Hematopoietic multipotent progenitor cell treated with erythropoietin and hydrocortisone succinate and interleukin-3 and kit ligand, for 17 days (in vitro differentiated cells): ENCODE results near the gene IFT80.
"Not testable (repeated sequence)": the region's sequence is repeated elsewhere in the genome, so short reads cannot be mapped to it uniquely, and the experiment has no call there.

Experiments used
- DNase-seq: peaks from one replicate; pipeline ENCODE4 v3.0.0-alpha.2; 2015; ENCODE audit warnings: low spot score

Gene IFT80

DNA sequence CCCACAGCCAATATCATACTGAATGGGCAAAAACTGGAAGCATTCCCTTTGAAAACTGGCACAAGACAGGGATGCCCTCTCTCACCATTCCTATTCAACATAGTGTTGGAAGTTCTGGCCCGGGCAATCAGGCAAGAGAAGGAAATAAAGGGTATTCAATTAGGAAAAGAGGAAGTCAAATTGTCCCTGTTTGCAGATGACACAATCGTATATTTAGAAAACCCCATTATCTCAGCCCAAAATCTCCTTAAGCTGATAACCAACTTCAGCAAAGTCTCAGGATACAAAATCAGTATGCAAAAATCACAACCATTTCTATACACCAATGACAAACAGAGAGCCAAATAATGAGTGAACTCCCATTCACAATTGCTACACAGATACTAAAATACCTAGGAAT lies 36.1 kb downstream of the IFT80 start:
- not testable (repeated sequence) for DNase-seq

DNA sequence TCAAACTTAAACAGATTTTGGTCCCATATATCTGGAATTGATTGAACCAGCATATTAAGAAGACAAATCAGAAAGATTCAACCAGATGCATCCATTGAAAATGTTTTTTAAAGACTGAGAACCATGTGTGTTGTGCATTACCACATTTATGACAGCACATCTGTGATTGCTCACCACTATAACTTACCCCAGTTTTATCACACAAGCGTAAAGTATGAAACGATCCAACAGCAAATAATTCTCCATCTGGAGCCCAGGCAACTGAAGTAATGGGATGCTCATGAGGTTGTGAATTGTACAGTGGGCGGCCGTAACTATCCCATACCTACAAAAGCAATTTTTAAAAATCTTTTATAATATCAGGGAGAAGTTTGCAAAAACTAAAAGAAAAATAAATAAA lies 43.2 kb downstream of the IFT80 start:
- no peak for DNase-seq

DNA sequence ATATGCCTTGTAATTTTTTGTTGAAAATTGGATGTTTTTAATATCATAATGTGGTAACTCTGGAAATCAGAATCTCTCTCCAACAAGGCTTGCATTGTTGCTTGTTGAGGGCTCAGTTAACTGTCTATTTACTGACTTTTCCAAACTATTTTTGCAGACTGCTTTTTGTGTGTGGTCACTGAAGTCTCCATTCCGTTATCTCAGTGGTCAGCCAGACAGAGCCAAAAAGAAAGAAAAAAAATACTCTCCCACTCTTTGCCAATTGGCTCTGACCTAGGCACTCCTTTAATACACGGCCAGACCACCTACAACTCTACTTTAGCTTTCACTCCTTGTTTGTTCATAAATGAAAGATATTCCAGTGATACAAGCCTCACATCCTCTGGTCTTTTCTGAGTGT lies 52.5 kb downstream of the IFT80 start:
- no peak for DNase-seq

DNA sequence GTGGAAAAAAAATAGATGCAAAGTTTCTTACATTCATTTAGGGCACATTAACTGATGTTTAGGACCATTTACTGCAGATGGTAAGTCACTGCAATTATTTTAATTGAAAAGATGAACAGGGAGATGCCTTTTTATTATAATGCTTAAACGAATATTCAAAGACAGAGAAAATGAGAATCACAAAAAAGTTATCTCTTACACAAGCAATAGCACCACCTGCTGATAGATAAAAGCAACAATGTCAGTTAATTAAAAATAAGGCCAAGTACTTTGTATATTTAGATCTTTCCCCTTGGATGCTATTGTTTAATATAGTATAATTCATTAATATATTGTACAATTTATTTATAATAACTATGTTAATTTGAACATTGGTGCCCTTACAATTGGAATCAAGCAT lies 55.9 kb downstream of the IFT80 start:
- DNase-seq: no peak

DNA sequence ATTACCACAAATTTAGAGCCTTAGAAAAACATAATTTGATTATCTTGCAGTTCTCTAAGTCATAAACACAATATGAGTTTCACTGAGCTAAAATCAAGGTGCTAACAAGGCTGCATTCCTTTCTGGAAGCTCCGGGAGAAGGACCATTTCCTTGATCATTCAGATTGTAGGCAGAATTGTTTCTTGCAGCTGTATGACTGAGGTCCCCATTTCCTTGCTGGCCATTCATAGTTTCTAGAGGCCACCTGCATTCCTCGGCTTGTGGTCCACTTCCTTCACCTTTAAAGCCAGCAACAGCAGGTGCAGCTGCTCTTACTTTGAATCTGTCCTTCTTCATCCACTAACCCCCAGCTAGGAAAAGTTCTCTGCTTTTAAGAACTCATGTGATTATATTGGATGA lies 58.7 kb downstream of the IFT80 start:
- DNase-seq: no peak

DNA sequence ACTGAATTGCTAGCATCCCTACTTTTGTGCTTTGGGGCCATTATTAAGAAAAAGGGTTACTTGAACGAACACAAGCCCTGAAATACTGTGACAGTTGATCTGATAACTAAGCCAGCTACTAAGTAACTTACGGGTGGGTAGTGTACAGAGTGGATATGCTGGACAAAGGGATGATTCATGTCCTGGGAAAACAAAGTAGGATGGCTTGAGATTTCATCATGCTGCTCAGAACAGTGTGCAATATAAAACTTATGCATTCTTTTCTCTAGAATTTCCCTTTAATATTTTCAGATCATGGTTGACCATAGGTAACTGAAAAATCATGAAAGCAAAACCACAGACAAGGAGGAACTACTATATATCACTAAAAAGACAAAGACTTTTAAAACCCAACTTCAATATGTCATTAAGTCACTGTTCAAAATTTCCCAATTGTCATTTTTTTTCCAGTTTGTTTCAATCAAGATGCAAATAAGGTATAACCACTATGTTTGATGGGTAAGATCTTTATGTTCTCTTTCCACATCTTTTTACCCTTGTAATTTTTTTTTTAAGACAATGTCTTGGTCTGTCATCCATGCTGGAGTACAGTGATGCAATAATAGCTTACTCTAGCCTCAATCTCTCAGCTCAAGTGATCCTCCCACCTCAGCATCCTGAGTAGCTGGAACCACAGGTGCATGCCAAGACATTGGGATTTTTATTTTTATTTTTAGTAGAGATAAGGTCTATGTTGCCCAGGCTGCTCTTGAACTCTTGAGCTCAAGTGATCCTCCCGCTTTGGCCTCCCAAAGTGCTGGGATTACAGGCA lies 67.7 kb downstream of the IFT80 start:
- DNase-seq: no peak

DNA sequence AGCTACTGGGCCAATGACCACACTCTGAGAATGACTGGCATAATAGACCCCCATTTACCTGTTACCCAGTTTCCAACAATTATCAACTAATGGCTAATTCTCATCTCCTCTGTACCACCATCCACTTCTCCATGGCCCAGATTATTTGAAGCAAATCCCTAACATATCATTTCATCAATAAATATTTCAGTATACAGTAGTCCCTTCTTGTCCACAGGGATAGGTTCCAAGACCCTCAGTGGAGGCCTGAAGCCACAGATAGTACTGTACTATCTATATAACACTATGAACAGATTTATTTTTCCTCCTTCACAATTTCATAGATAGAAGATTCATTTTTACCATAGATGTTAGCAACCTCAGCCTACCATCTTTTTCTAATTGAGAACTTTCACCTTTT lies 68.3 kb downstream of the IFT80 start:
- no peak for DNase-seq

DNA sequence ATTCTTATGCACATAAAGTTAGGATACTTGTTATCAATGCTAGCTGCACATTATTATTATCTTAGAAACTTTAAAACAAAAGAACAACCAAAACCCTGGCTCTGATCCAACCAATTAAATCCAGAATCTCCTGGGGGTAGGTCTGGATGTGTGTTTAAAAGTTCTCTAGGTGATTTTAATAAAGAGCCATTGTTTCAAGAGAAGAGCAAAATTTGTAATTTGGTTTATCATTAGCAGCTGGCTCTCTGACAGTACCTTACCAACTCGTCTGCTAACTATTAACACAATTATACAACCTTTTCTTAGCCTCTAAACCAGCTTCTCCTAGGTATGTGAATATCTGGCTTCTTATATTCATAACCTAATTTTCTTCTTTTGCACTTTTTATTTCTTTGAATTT lies 68.9 kb downstream of the IFT80 start:
- DNase-seq: no peak

DNA sequence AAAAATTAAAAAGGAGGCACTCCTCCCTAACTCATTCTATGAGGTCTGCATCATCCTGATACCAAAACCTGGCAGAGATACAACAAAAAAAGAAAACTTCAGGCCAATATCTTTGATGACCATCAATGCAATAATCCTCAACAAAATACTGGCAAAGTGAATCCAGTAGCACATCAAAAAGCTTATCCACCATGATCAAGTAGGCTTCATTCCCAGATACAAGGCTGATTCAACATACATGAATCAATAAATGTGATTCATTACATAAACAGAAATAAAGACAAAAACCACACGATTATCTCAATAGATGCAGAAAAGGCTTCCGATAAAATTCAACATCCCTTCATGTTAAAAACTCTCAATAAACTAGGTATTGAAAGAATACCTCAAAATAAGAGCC lies 72.7 kb downstream of the IFT80 start:
- DNase-seq: not testable (repeated sequence)

DNA sequence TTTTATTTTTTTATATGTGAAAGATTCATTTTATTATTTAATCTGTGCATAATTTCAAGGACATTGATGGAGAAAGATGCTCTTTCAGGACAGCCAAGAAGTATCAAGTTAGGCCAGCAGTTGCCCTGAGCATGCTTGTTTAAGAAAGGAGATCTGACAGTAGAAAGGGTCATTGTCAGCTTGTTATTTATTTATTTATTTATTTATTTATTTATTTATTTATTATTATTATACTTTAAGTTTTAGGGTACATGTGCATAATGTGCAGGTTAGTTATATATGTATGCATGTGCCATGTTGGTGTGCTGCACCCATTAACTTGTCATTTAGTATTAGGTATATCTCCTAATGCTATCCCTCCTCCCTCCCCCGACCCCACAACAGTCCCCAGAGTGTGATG lies 77.2 kb downstream of the IFT80 start:
- not testable (repeated sequence) for DNase-seq

DNA sequence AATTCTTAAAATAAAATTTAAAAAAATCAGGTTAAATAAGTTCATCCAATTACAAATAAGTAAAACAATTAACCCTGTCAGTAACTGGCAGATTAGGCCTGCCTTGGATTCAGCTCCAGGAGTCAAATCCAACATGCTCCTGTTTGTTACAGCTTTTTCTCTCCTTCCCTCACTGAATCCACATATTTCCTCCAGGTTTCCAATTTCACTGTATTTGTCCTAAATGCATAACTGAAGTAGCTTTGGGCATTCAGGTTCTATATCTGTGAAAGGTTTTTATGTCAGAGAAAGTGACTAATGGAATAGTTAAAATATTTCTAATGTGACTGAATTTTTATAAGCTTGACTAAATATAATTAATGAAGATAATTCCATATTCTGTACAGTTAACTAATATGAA lies 79.7 kb downstream of the IFT80 start:
- DNase-seq: no peak

DNA sequence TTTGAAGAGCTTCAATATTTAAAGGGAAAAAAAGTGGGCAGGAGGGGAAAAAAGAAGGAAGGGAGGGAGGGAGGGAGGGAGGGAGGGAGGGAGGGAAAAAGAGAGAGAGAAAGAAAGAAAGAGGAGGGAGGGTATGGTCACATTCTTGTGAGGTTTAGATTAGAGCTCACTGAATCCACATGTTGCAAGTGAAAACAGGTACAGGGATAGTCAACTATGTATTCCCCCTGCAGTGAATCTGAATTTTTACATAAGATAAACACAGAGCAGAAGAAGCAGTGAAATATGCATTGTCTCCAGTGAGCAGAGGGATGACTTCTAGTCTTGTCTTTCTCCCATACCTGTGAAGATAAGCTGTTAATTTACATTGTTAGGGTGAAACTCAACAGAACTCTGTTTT lies 84.0 kb downstream of the IFT80 start:
- DNase-seq: no peak

DNA sequence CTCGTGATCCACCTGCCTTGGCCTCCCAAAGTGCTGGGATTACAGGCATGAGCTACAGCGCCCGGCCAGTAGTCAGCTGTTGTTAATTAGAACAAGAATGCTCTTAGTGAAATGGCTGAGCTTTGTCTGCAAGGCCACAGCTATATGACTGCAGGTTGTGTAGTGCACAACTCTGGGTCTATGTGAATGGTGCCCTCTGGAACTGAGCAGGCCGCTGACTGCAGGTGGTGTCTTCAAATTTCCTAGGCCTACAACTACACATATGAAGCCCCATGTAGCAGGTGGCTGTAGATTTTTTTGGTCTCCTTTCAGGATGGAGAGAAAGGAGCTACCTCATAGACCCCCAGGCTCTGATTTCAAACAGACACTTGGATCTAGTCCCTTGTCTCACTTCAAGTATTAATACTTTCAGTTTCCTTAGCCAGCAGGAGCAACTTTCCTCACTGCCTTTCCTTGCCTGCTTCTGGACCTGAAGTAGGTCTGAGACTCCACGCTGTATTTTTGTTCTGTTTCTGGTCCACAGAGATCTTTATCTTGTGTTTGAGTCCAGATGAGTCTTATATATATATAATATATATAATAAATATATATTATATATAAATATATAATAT lies 86.9 kb downstream of the IFT80 start:
- no peak for DNase-seq

DNA sequence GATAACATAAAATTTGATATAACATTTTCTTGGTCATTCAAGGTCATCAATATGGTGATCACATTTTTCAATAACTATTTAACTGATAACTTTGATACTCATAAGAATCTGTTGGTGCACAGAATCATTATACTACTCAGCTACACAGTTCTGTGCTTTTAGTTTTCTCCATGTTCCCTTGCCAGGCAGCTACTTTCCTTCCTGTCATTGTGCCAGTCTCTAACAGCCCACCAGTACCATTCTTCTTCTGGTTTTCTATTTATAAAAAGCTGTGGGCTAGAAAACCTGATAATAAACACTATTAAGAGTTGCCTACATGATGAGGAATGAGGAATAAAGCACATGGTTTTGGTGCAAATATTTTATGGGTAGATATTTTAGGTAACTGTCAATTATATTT lies 96.2 kb downstream of the IFT80 start:
- no peak for DNase-seq

DNA sequence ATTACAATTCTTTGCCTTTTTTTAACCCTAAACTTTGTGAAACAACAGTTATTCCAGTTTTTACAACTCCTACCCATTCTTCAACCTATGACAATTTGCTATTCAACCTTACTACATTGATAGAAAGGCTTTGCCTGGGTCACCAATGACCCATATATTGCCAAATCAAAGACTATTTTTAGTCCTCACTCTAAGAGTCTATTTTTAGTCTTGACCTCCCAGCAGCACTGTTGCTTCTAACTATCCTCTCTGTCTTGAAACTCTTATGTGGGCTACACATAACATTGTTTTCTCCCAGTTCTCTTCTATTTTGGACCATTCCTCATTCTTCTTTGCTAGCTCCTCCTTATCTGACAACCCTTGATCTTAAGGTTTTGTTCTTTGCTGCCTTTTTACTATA lies 102.4 kb downstream of the IFT80 start:
- no peak for DNase-seq

DNA sequence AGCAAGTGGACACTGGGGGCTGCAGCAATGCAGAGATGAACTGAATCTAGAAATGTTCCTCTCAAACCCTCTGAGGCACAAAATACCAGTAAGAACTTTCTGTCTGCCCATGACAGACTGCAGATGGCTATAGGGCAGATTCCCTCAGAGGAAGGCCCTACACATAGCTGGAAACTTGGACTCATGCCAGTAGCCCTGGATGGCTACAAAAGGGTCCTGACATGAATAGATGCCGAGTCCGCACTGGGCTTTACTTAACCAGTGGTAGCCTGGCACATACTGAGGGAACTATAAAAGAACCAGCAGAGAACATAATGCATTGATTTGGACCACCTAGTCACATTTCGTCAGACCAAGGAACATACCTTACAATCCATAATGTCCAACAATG lies 107.1 kb downstream of the IFT80 start:
- no peak for DNase-seq

DNA sequence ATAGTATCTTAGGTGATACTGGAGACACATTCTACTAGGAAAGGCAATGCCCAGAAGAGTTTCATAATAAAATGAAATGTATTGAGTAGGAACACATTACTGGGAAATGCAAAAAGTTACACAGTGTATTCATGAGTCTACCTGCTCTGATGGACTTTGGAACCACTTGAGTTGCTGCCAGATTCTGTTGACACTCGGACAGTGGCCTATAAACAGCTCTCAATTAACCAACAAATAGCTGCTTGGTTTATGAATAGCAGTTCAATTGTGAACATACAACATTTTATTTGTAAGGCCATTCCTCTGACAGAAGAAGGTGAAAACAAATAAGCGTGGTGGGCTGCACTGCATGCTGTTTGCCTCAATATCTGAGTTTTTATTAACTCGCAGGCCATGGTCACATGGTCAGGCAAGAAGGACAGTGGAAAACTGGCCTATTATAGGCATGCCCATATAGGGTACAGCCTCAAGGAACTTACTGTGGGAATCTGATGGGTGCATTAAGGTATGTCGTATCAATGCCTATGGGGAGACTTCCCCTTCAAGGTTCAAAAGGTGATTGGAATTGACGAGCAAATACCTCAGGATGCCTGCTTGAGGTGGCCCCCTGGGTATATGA lies 107.6 kb downstream of the IFT80 start:
- no peak for DNase-seq

DNA sequence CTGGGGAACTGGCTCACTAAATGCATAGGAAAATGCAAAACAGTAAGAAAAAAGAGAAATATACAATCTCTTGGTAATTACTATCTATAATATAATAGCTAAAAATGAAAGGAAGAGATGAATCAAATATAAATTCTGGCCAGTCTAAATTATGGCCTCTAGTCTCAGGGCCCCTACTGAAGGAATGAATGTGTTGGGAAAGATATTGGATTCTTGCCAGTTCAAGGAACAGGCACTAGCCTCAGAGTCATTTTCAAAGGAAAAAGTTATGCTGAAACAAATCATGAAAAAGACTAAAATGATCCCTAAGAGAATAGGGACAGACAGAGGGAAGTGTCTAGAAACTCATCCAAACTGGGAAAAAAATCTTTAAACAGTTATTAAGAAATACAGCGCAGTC lies 111.4 kb downstream of the IFT80 start:
- DNase-seq: no peak

DNA sequence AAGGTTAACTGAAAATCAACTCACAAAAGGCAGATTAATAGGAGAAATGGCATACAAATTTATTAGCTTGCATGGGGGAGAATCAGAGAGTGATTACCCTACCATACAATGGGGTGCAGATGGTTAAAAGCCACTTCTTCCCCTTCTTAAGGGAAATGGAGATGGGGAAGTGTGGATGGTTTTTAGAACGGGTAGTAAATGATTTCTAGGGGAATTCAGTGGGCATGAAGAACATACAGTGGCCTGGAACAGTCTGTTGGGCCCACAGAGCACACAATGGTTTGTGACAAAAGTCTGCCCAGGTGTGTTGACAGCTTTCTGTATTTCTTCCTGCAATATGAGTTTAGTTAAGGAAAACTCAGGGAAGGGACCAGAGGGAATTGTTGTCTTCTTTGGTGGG lies 112.8 kb downstream of the IFT80 start:
- DNase-seq: no peak

DNA sequence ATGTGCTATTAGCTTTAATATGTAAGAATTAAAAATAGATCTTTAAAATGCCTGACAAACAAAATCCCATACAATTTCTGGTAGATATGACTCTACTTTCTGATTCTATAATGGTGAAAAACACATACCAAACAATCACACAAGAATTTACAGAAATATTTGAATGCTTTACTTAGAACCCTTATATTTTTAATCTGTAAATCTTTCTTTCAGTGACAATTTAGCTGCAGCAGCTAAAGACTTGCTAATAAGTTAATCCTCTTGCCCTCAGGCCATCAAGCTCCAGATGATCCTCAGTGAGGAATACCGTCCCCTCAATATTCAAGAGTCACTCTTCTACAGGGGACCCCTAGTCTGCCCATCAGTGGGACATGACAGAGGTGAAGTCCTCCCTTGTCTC lies 118.2 kb downstream of the IFT80 start:
- no peak for DNase-seq

DNA sequence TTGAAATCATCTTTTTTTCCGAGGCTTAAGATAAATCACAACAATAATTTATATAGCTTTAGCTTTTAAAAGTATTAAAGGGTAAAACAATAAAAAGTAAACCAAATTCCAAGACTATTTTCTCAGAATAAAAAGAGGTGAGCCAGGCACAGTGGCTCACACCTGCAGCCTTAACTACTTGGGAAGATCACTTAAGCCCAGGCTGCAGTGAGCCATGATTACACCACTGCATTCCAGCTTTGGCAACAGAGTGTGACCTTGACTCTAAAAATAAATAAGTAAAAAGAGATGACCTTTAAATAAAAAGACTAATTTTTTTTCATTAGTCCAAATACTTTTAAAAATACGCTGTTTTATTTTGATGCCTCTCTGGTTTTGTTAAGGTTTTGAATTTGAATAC lies 119.4 kb downstream of the IFT80 start:
- no peak for DNase-seq

DNA sequence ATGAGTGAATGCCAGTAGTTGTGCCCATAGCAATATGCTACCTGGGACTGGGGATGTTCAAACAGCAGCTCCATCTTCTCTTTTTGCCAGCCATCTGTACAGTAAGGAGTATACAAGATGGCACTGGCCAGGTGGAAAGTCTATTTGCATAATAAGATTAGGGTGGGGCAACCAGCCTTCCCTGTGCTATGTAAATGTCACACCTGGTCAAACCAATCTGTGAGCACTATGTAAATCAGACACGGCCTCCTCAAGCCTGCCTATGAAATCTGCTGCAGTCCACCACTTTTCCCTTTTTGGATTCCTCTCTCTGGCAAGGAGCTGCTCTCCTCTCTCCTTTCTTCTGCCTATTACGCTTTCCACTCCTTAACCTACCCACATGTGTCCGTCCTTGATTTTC lies 120.8 kb downstream of the IFT80 start:
- no peak for DNase-seq

DNA sequence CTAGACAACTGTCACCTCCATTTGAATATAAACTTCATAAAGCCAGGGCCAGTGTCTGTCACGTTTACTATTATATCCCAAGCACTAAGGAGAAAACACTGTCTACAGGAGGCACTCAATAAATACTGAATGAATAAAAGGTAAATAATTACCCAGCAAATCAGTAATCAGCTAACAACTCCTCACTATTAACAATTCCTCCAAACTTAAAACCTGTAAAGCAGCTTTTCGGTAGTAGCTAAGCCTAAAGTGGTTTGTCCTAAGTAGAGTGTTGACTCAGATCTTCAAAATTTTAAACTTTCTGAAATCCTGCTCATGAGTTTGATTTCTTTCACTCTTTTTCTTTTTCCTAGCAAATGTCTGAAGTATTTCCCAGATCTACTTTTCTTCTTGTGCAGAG lies 133.9 kb downstream of the IFT80 start:
- no peak for DNase-seq
